Skeletal muscle satellite cell (primary cell): Measurements from ENCODE around the gene PRM2.
"Not testable (repeated sequence)": the region's sequence is repeated elsewhere in the genome, so short reads cannot be mapped to it uniquely, and the experiment has no call there.

Experiments
- H3K27me3 ChIP-seq: 2 replicates; pipeline ENCODE4 v1.7.0; 2013; ENCODE audit warnings: low read length; ENCODE audit not compliant: control insufficient read depth, insufficient read depth
- H3K36me3 ChIP-seq: 2 replicates; pipeline ENCODE4 v1.7.0; 2013; ENCODE audit warnings: mild to moderate bottlenecking, control low read depth, low read length; ENCODE audit not compliant: insufficient read depth
- H3K4me1 ChIP-seq: 2 replicates; pipeline ENCODE4 v1.7.0; 2013; ENCODE audit warnings: low read length; ENCODE audit not compliant: control insufficient read depth, insufficient read depth
- H3K4me2 ChIP-seq: 2 replicates; pipeline ENCODE4 v1.7.0; 2013; ENCODE audit warnings: mild to moderate bottlenecking, low read length
- H3K4me3 ChIP-seq: 2 replicates; pipeline ENCODE4 v1.7.0; 2013; ENCODE audit warnings: low read length
- H3K9ac ChIP-seq: 2 replicates; pipeline ENCODE4 v1.7.0; 2013; ENCODE audit warnings: mild to moderate bottlenecking, low read depth, low read length, moderate library complexity
- H3K9me3 ChIP-seq: replicated peaks from 2 replicates; pipeline ENCODE4 v1.7.0; 2013; ENCODE audit warnings: mild to moderate bottlenecking, control low read depth, low read length

Gene PRM2

GRCh38 chr16:11306381-11306780 lies 30.1 kb upstream of the PRM2 start:
- Histone ChIP-seq H3K4me2 (no peak overlapping the region), H3K9me3 (no peaks in the 10 kb centered on the region), H3K4me1 (no peaks in the 10 kb centered on the region), H3K36me3 (no peaks in the 10 kb centered on the region), H3K9ac (no peak overlapping the region), H3K27me3 (peaks cover 11% of the 10 kb centered on the region), H3K4me3 (no peak overlapping the region)

GRCh38 chr16:11303405-11304138 lies 27.3 kb upstream of the PRM2 start:
- Histone ChIP-seq H3K9me3 (no peaks in the 10 kb centered on the region), H3K27me3 (peaks cover 3% of the 10 kb centered on the region), H3K4me1 (no peaks in the 10 kb centered on the region), H3K4me3 (no peak overlapping the region), H3K9ac (no peak overlapping the region), H3K4me2 (no peak overlapping the region), H3K36me3 (no peaks in the 10 kb centered on the region)

- no peak overlapping the region for H3K4me3 ChIP-seq
- H3K4me1 ChIP-seq = no peaks in the 10 kb centered on the region
- H3K9me3 ChIP-seq = no peaks in the 10 kb centered on the region
Observed at GRCh38 chr16:11302977-11303376, 26.7 kb upstream of the PRM2 start.

GRCh38 chr16:11301645-11302501 lies 25.6 kb upstream of the PRM2 start:
- H3K4me2 ChIP-seq = no peak overlapping the region
- H3K4me3 ChIP-seq = no peak overlapping the region
- no peaks in the 10 kb centered on the region for H3K9me3 ChIP-seq
- no peaks in the 10 kb centered on the region for H3K27me3 ChIP-seq
- H3K9ac ChIP-seq = no peak overlapping the region
- peaks cover 6% of the 10 kb centered on the region for H3K4me1 ChIP-seq
- no peaks in the 10 kb centered on the region for H3K36me3 ChIP-seq

More at GRCh38 chr16:11302977-11303376, 26.7 kb upstream of the PRM2 start:
- Histone ChIP-seq H3K9ac (no peak overlapping the region), H3K4me2 (no peak overlapping the region), H3K36me3 (no peaks in the 10 kb centered on the region), H3K27me3 (peaks cover 3% of the 10 kb centered on the region)

GRCh38 chr16:11300560-11300892 lies 24.2 kb upstream of the PRM2 start:
- no peaks in the 10 kb centered on the region for H3K36me3 ChIP-seq
- no peak overlapping the region for H3K9ac ChIP-seq
- no peaks in the 10 kb centered on the region for H3K9me3 ChIP-seq
- no peak overlapping the region for H3K4me2 ChIP-seq
- no peaks in the 10 kb centered on the region for H3K27me3 ChIP-seq
- H3K4me3 ChIP-seq = no peak overlapping the region
- H3K4me1 ChIP-seq = peaks cover 6% of the 10 kb centered on the region

GRCh38 chr16:11299865-11300559 lies 23.7 kb upstream of the PRM2 start:
- Histone ChIP-seq H3K36me3 (no peaks in the 10 kb centered on the region), H3K4me1 (peaks cover 6% of the 10 kb centered on the region), H3K9ac (no peak overlapping the region), H3K27me3 (no peaks in the 10 kb centered on the region), H3K4me3 (no peak overlapping the region), H3K4me2 (no peak overlapping the region), H3K9me3 (no peaks in the 10 kb centered on the region)

- not testable (repeated sequence) for H3K9me3 ChIP-seq, H3K27me3 ChIP-seq, H3K4me2 ChIP-seq, H3K4me3 ChIP-seq, H3K9ac ChIP-seq, H3K4me1 ChIP-seq, H3K36me3 ChIP-seq
Observed at GRCh38 chr16:11298950-11299547, 22.8 kb upstream of the PRM2 start.

GRCh38 chr16:11298143-11298900 lies 22.0 kb upstream of the PRM2 start:
- Histone ChIP-seq H3K27me3 (peaks cover 6% of the 10 kb centered on the region), H3K4me1 (peaks cover 6% of the 10 kb centered on the region), H3K4me3 (no peak overlapping the region), H3K9ac (no peak overlapping the region), H3K9me3 (no peaks in the 10 kb centered on the region), H3K4me2 (no peak overlapping the region), H3K36me3 (no peaks in the 10 kb centered on the region)

- Histone ChIP-seq H3K36me3 (no peaks in the 10 kb centered on the region), H3K4me3 (peak overlapping the region; percentile 34), H3K4me1 (peaks cover 6% of the 10 kb centered on the region), H3K4me2 (peak overlapping the region; percentile 70), H3K9ac (no peak overlapping the region), H3K27me3 (peaks cover 12% of the 10 kb centered on the region), H3K9me3 (no peaks in the 10 kb centered on the region)
Observed at GRCh38 chr16:11297492-11298142, 21.3 kb upstream of the PRM2 start.

- H3K9ac ChIP-seq = no peak overlapping the region
- peaks cover 16% of the 10 kb centered on the region for H3K27me3 ChIP-seq
- H3K36me3 ChIP-seq = no peaks in the 10 kb centered on the region
- H3K4me3 ChIP-seq = peak overlapping the region; percentile 34
- H3K9me3 ChIP-seq = no peaks in the 10 kb centered on the region
- peak overlapping the region; percentile 70 for H3K4me2 ChIP-seq
- peaks cover 6% of the 10 kb centered on the region for H3K4me1 ChIP-seq
Observed at GRCh38 chr16:11296706-11297491, 20.6 kb upstream of the PRM2 start.
